K562 (cell line): ENCODE measurements around the gene GART. TPM values are rescaled to one million over a fixed set of nuclear protein-coding genes. Genes with fewer than 3 reads are reported as not detected.

Experiments
- ATAC-seq: fragments of 200-7000 bp; cut with Tn5 transposase; 3 replicates; pipeline ENCODE4 v1.9.1; 2020; ENCODE audit warnings: moderate library complexity
- BruUV-seq: library from RNA; stranded (reverse); fragments of 400-500 nt; replicated peaks from 2 replicates; lab custom pipeline; 2021; lab: Mats Ljungman, UMichigan
- CTCF ChIA-PET: fragments of 300-600 bp; formaldehyde crosslinking; extraction: SDS; loops from one replicate; lab custom pipeline; 2021; ENCODE audit warnings: low intra/inter-chr PET ratio; lab: Yijun Ruan, JAX
- POLR2A ChIA-PET: fragments of 300-600, 350-650 bp; sonication (Branson Sonifier 250); formaldehyde crosslinking; extraction: SDS; loops from one replicate; lab custom pipeline; 2021; ENCODE audit warnings: antibody characterized with exemption, inconsistent platforms; lab: Yijun Ruan, JAX
- DNase-seq, 4 experiments: peaks; one replicate each; pipeline versions ENCODE4 v3.0.0 to v3.0.0-alpha.2; 2011 to 2018; ENCODE audit warnings: low spot score in 3 of 4, mixed read lengths in 3 of 4; ENCODE audit errors: extremely low read depth in 1 of 4
- FAIRE-seq: peaks from 2 replicates; lab custom pipeline; 2011; peaks lifted over from hg19 to GRCh38; lab: Jason Lieb, UNC
- H2AFZ ChIP-seq: 2 replicates; pipeline ENCODE4 v1.6.0; 2011; ENCODE audit warnings: low read depth, low read length, control low read depth, inconsistent platforms
- H3K27ac ChIP-seq: fragments of 200-600 bp; 3 replicates; pipeline ENCODE4 v1.8.0; 2011; ENCODE audit warnings: low read depth, mild to moderate bottlenecking, control low read depth, inconsistent platforms, low read length, moderate library complexity, mixed read lengths; ENCODE audit errors: extremely low read depth
- H3K27me3 ChIP-seq, 2 experiments: fragments of 300-600 bp in 1 of 2; 2 replicates in 1 of 2; 3 replicates in 1 of 2; pipeline versions ENCODE4 v1.6.0 to v1.8.0; 2011; ENCODE audit warnings: inconsistent platforms in 2 of 2, low read length in 2 of 2, mild to moderate bottlenecking in 1 of 2, mixed read lengths in 1 of 2, moderate library complexity in 1 of 2; ENCODE audit not compliant: control insufficient read depth in 2 of 2, insufficient read depth in 2 of 2
- H3K36me3 ChIP-seq: fragments of 300-600 bp; 3 replicates; pipeline ENCODE4 v1.8.0; 2011; ENCODE audit warnings: mild to moderate bottlenecking, low read length, inconsistent platforms; ENCODE audit not compliant: control insufficient read depth, insufficient read depth
- H3K4me1 ChIP-seq, 2 experiments: fragments of 200-600 bp in 1 of 2; replicated peaks in 1 of 2; 2 replicates in 1 of 2; 3 replicates in 1 of 2; pipeline versions ENCODE4 v1.5.1 to v1.8.0; 2011; ENCODE audit warnings: inconsistent platforms in 2 of 2, low read length in 2 of 2, mild to moderate bottlenecking in 1 of 2, mixed read lengths in 1 of 2, moderate library complexity in 1 of 2; ENCODE audit not compliant: control insufficient read depth in 2 of 2, insufficient read depth in 2 of 2
- H3K4me2 ChIP-seq: 2 replicates; pipeline ENCODE4 v1.6.1; 2011; ENCODE audit warnings: low read length, control low read depth, inconsistent platforms, mixed read lengths; ENCODE audit not compliant: insufficient read depth
- H3K4me3 ChIP-seq: fragments of 200-600 bp; sonication (generic), shearing (Covaris generic); 2 replicates; pipeline ENCODE4 v1.5.1; 2016; ENCODE audit warnings: control low read depth, inconsistent platforms
- H3K79me2 ChIP-seq: fragments of 200-600 bp; 3 replicates; pipeline ENCODE4 v1.8.0; 2011; ENCODE audit warnings: low read length, inconsistent platforms; ENCODE audit not compliant: control insufficient read depth, insufficient read depth
- H3K9ac ChIP-seq, 2 experiments: 2 replicates each; pipeline versions ENCODE4 v1.6.0 to v1.6.1; 2011; ENCODE audit warnings: low read depth in 2 of 2, low read length in 2 of 2, control low read depth in 1 of 2, inconsistent platforms in 1 of 2, mild to moderate bottlenecking in 1 of 2, mixed read lengths in 1 of 2; ENCODE audit not compliant: insufficient read depth in 1 of 2
- H3K9me1 ChIP-seq: one replicate; pipeline ENCODE4 v1.6.0; 2011; ENCODE audit warnings: inconsistent platforms, mild to moderate bottlenecking, low read length, moderate library complexity; ENCODE audit not compliant: control insufficient read depth, insufficient read depth
- H3K9me3 ChIP-seq: replicated peaks from 2 replicates; pipeline ENCODE4 v1.5.1; 2011; ENCODE audit warnings: low read depth, low read length, inconsistent platforms; ENCODE audit not compliant: control insufficient read depth, insufficient read depth
- H4K20me1 ChIP-seq: replicated peaks from 2 replicates; pipeline ENCODE4 v1.6.1; 2011; ENCODE audit warnings: low read length, inconsistent platforms, mixed read lengths; ENCODE audit not compliant: control insufficient read depth, insufficient read depth
- BDP1 ChIP-seq: IDR thresholded peaks from 3 replicates; pipeline ENCODE4 v1.6.1; 2011; ENCODE audit not compliant: insufficient read length, insufficient read depth
- CHD1 ChIP-seq: fragments of 200-600 bp; sonication (generic); IDR thresholded peaks from one replicate; pipeline ENCODE4 v1.6.1; 2012; ENCODE audit warnings: mild to moderate bottlenecking, moderate library complexity, low read length, inconsistent platforms
- EP400 ChIP-seq: fragments of 450-650 bp; IDR thresholded peaks from 2 replicates; pipeline ENCODE4 v1.6.1; 2017; ENCODE audit warnings: antibody characterized with exemption, mild to moderate bottlenecking, moderate library complexity
- HNRNPH1 ChIP-seq: fragments of 200-400 bp; formaldehyde crosslinking; optimal IDR thresholded peaks from 2 replicates; pipeline ENCODE3; 2017; ENCODE audit warnings: low read depth, mild to moderate bottlenecking, low read length, moderate library complexity
- KDM4B ChIP-seq, 2 experiments: fragments of 450-650 bp in 1 of 2; sonication (generic) in 1 of 2; IDR thresholded peaks; 2 replicates each; pipeline ENCODE4 v1.6.1; 2016 to 2017; ENCODE audit warnings: borderline replicate concordance in 2 of 2, antibody characterized with exemption in 1 of 2, low read depth in 1 of 2, mild to moderate bottlenecking in 1 of 2
- NFXL1 ChIP-seq: fragments of 450-650 bp; formaldehyde crosslinking; IDR thresholded peaks from 2 replicates; pipeline ENCODE4 v1.4.0; 2021; ENCODE audit warnings: mild to moderate bottlenecking
- RBFOX2 ChIP-seq: fragments of 200-400 bp; formaldehyde crosslinking; IDR thresholded peaks from 2 replicates; pipeline ENCODE4 v1.6.1; 2017; ENCODE audit warnings: low read depth, mild to moderate bottlenecking, low read length, moderate library complexity
- RBM25 ChIP-seq: fragments of 200-400 bp; formaldehyde crosslinking; IDR thresholded peaks from 2 replicates; pipeline ENCODE4 v1.6.1; 2018; ENCODE audit warnings: low read length, low read depth, moderate library complexity; ENCODE audit not compliant: severe bottlenecking
- RBM34 ChIP-seq: fragments of 200-400 bp; formaldehyde crosslinking; IDR thresholded peaks from 2 replicates; pipeline ENCODE4 v1.6.1; 2018; ENCODE audit warnings: low read length, borderline replicate concordance; ENCODE audit not compliant: insufficient read depth
- SMARCE1 ChIP-seq: fragments of 450-650 bp; IDR thresholded peaks from 2 replicates; pipeline ENCODE4 v1.7.1; 2016; ENCODE audit warnings: mild to moderate bottlenecking
- STAT5B ChIP-seq: fragments of 250-450 bp; sonication (Bioruptor Pico); IDR thresholded peaks from 2 replicates; pipeline ENCODE4 v1.8.0; 2021; ENCODE audit warnings: mild to moderate bottlenecking, inconsistent platforms
- ZNF146 ChIP-seq: IDR thresholded peaks from one replicate; pipeline ENCODE4 v1.6.1; 2018; ENCODE audit warnings: missing compliant biosample characterization; ENCODE audit not compliant: unreplicated experiment
- whole genome bisulfite sequencing: fragments of 100-300 bp; shearing (Covaris generic); methylation state at CpG from one replicate; pipeline ENCODE4 v1.1.6; 2016; ENCODE audit warnings: low coverage, mixed read lengths; ENCODE audit not compliant: insufficient coverage; ENCODE audit errors: missing lambda C conversion rate; 5-methylcytosine and 5-hydroxymethylcytosine counted together
- in situ Hi-C: fragments of 300-500 bp; cut with MboI; formaldehyde crosslinking; loops from 4 replicates; pipeline ENCODE4 v1.15.0; 2018; ENCODE audit warnings: inconsistent platforms, mixed read lengths
- intact Hi-C: fragments of 100-400 bp; cut with micrococcal nuclease; formaldehyde crosslinking; loops from 2 replicates; pipeline ENCODE4 v1.14.2; 2022
- polyA plus RNA-seq, 8 experiments: library from polyadenylated mRNA; depleted of rRNA in 4 of 8; stranded (reverse) in 5 of 8; unstranded in 3 of 8; fragments of >200 nt; fragmentation: Nextera tagmentation in 2 of 8; fragmentation: Illumina TruSeq in 1 of 8; extraction: Ambion mirVana in 2 of 8; extraction: Trizol in 1 of 8; gene quantifications; 2 replicates each; pipeline versions ENCODE4 v1.2.1 to v1.2.3, GENCODE V29; 2011 to 2014; ENCODE audit warnings: inconsistent platforms in 1 of 8, missing spikeins in 1 of 8
- total RNA-seq, 7 experiments: library from RNA; depleted of rRNA in 6 of 7; stranded (reverse); fragments of >200 nt in 6 of 7; fragmentation: Illumina TruSeq in 2 of 7; extraction: Trizol in 2 of 7; gene quantifications; 2 replicates each; pipeline versions ENCODE4 v1.2.1 to v1.2.3, GENCODE V29; 2011 to 2021; ENCODE audit warnings: low replicate concordance in 1 of 7
- TF ChIP-seq, protein P1 (sequence below): fragments of 200-400 bp; formaldehyde crosslinking; IDR thresholded peaks from 2 replicates; pipeline ENCODE4 v1.6.1; 2017; ENCODE audit warnings: mild to moderate bottlenecking, low read depth, low read length, moderate library complexity
- TF ChIP-seq, protein P2 (sequence below): fragments of 450-650 bp; formaldehyde crosslinking; IDR thresholded peaks from 2 replicates; pipeline ENCODE4 v1.4.0; 2020; ENCODE audit warnings: mild to moderate bottlenecking, mixed read lengths

GART gene
- total and polyA plus RNA-seq, 9 of the 15 experiments (the other 6 are each of a cell fraction or from before 2014, with no cell fraction given), result 141 to 429 (median 349) TPM

DNA sequence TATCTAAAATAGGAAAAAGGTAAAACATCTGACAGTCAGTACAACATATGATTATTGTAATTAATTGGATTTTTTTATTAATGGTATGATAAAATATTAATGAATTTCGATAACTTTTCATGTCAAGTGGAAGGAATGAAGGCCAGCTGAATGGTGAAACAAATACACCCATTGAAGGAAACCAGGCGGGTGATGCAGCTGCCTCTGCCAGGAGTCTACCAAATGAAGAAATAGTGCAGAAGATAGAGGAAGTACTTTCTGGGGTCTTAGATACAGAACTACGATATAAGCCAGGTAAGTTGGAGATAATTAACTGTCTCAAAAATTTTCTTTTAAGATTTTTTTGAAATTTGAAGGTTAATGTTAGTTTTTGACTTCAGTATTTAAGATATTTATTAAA, 4.2 kb upstream of the GART start (continued):
- TF ChIP-seq RBFOX2, result 0 out of 2 replicates have a peak, but pooled peaks have one; percentile 2
- no peak for TF ChIP-seq HNRNPH1
- no peak for TF ChIP-seq STAT5B (CRISPR knock-in tag)
- TF ChIP-seq, protein P1, sequence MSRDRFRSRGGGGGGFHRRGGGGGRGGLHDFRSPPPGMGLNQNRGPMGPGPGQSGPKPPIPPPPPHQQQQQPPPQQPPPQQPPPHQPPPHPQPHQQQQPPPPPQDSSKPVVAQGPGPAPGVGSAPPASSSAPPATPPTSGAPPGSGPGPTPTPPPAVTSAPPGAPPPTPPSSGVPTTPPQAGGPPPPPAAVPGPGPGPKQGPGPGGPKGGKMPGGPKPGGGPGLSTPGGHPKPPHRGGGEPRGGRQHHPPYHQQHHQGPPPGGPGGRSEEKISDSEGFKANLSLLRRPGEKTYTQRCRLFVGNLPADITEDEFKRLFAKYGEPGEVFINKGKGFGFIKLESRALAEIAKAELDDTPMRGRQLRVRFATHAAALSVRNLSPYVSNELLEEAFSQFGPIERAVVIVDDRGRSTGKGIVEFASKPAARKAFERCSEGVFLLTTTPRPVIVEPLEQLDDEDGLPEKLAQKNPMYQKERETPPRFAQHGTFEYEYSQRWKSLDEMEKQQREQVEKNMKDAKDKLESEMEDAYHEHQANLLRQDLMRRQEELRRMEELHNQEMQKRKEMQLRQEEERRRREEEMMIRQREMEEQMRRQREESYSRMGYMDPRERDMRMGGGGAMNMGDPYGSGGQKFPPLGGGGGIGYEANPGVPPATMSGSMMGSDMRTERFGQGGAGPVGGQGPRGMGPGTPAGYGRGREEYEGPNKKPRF, result no peak

DNA sequence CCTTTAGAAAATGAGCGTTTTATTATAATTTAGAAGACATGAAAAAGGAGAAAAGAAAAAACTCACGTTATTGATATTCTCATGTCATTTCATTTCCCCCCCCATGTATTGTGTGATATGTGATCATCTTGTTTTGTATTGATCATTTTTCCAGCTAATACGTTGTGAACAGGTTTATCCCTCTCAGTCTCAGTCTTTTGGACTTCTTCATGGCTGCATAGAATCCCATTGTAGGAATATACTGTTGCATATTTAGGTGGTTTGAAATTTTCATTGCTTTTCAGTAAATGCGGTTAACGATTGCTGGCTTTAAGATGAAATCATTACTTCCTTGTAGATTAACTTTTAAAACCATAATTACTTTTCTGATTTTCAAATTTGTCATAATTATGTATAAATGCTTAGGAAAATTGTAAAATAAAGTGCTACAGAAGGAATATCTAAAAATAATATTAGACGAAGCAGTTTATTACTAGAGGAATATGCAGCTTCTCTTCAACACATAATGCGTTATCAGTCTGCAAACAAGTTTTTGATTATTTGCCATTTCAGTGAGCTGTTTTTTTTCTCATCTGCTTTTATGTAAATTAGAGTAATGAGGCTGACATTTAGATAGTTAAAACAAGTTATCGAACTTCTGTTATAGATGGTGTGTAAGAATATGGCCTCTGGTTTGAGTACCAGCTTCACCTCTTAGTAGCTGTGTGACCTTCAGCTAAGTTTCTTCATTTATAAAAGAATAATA, 2.7 kb upstream of the GART start:
- ATAC-seq, result no peak
- Histone ChIP-seq H3K9me1 (no peaks in the 10 kb centered on the region), H3K36me3 (peaks cover 60% of the 10 kb centered on the region), H3K9ac (peak overlapping the region; percentile 2 to 98; a peak in 3 of 4 replicates), H3K27me3 (no peaks in the 10 kb centered on the region), H4K20me1 (peaks cover 17% of the 10 kb centered on the region), H3K27ac (peak overlapping the region; percentile 99), H3K9me3 (no peaks in the 10 kb centered on the region; the same call in 1 of the 2 replicates), H2AFZ (no peak overlapping the region), H3K4me2 (peak overlapping the region; percentile 94), H3K79me2 (peaks cover 98% of the 10 kb centered on the region), H3K4me1 (peaks cover 3 to 13% of the 10 kb centered on the region in 2 experiments; a peak in 3 of 5 replicates), H3K4me3 (peak overlapping the region; percentile 71)
- WGBS, result 3% methylated on average over 8 of the region's 8 CpGs
- no TSS peak for BruUV-seq
- FAIRE-seq, result no peak
- DNase-seq, result no peak
- POLR2A ChIA-PET, result interaction anchor here (0.6 to 6.9 kb wide), 13 partner anchors 9 to 214 kb away, joined by 3 to 99 read pairs (median 4); partner anchors contain the start of genes DONSON and TMEM50B
- intact Hi-C loops, result loop anchor here (5.0 kb wide), 3 partner anchors 142 to 348 kb away; partner anchors contain the start of gene IFNGR2
- CTCF ChIA-PET, result no interaction called here
- in situ Hi-C loops, result no loop called here
- TF ChIP-seq KDM4B (IDR thresholded peaks at IDR 0.05; ENCODE audit: borderline replicate concordance in 2 of 2, low read depth in 1 of 2) (0 out of 4 replicates have a peak, but pooled peaks of 1 of the 2 experiments have one; percentile 8), NFXL1 (CRISPR knock-in tag) (no peak), RBM34 (0 out of 2 replicates have a peak, but pooled peaks have one; percentile 41), RBFOX2 (peak; percentile 34; the same call in 1 of the 2 replicates), RBM25 (peak; percentile 4), EP400 (peak; percentile 19; the same call in 1 of the 2 replicates), SMARCE1 (0 out of 2 replicates have a peak, but pooled peaks have one; percentile 10), BDP1 (no peak), CHD1 (peak; percentile 71), ZNF146 (CRISPR knock-in tag) (peak; percentile 62)
- TF ChIP-seq, protein P2, sequence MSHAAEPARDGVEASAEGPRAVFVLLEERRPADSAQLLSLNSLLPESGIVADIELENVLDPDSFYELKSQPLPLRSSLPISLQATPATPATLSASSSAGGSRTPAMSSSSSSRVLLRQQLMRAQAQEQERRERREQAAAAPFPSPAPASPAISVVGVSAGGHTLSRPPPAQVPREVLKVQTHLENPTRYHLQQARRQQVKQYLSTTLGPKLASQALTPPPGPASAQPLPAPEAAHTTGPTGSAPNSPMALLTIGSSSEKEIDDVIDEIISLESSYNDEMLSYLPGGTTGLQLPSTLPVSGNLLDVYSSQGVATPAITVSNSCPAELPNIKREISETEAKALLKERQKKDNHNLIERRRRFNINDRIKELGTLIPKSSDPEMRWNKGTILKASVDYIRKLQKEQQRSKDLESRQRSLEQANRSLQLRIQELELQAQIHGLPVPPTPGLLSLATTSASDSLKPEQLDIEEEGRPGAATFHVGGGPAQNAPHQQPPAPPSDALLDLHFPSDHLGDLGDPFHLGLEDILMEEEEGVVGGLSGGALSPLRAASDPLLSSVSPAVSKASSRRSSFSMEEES (CRISPR knock-in tag), result no peak
